GM23338 (cell line): ENCODE measurements around the gene CDK14. TPM values are rescaled to one million over a fixed set of nuclear protein-coding genes. Genes with fewer than 3 reads are reported as not detected.
A peak's percentile ranks its signal among the peaks of the same experiment; 100 is the strongest.

Source experiments
- ATAC-seq: fragments of 200-7000 bp; cut with Tn5 transposase; 3 replicates; pipeline ENCODE4 v1.9.1; 2020
- DNase-seq: peaks from one replicate; pipeline ENCODE4 v3.0.0-alpha.2; 2015; ENCODE audit warnings: low spot score
- H2AFZ ChIP-seq: fragments of 200-600 bp; sonication (generic); 2 replicates; pipeline ENCODE4 v1.8.0; 2016; ENCODE audit warnings: antibody characterized with exemption, mild to moderate bottlenecking, moderate library complexity
- H3F3A ChIP-seq: fragments of 200-600 bp; sonication (generic); replicated peaks from 2 replicates; pipeline ENCODE4 v1.8.0; 2017; ENCODE audit warnings: antibody characterized with exemption, mixed run types, low read depth
- H3K27ac ChIP-seq: fragments of 200-600 bp; sonication (generic); 2 replicates; pipeline ENCODE4 v1.6.1; 2016; ENCODE audit warnings: low read depth
- H3K27me3 ChIP-seq: fragments of 200-600 bp; sonication (generic); 2 replicates; pipeline ENCODE4 v1.8.0; 2016; ENCODE audit warnings: mild to moderate bottlenecking, mixed run types, moderate library complexity; ENCODE audit not compliant: insufficient read depth
- H3K36me3 ChIP-seq: fragments of 200-600 bp; sonication (generic); 2 replicates; pipeline ENCODE4 v1.8.0; 2016; ENCODE audit warnings: mild to moderate bottlenecking; ENCODE audit not compliant: insufficient read depth
- H3K4me1 ChIP-seq: fragments of 200-600 bp; sonication (generic); 2 replicates; pipeline ENCODE4 v1.8.0; 2016; ENCODE audit warnings: mild to moderate bottlenecking, moderate library complexity; ENCODE audit not compliant: insufficient read depth
- H3K4me2 ChIP-seq: fragments of 200-600 bp; sonication (generic); 2 replicates; pipeline ENCODE4 v1.7.1; 2017; ENCODE audit warnings: mixed run types
- H3K4me3 ChIP-seq: fragments of 200-600 bp; sonication (generic); 2 replicates; pipeline ENCODE4 v1.6.1; 2016; ENCODE audit warnings: mixed run types
- H3K79me2 ChIP-seq: fragments of 200-600 bp; sonication (generic); replicated peaks from 2 replicates; pipeline ENCODE4 v1.8.0; 2017; ENCODE audit warnings: mild to moderate bottlenecking; ENCODE audit not compliant: insufficient read depth
- H3K9me2 ChIP-seq: fragments of 200-600 bp; sonication (generic); 2 replicates; pipeline ENCODE4 v1.8.0; 2017; ENCODE audit not compliant: insufficient read depth
- H4K20me1 ChIP-seq: fragments of 200-600 bp; sonication (generic); replicated peaks from 2 replicates; pipeline ENCODE4 v1.8.0; 2017; ENCODE audit warnings: mild to moderate bottlenecking; ENCODE audit not compliant: insufficient read depth
- H3K27ac Mint-ChIP-seq: 2 replicates; pipeline ENCODE4 v1.8.0; 2020; ENCODE audit warnings: inconsistent platforms, mild to moderate bottlenecking, moderate library complexity, mixed read lengths
- H3K27me3 Mint-ChIP-seq: 3 replicates; pipeline ENCODE4 v1.8.0; 2022; ENCODE audit warnings: low read depth, mild to moderate bottlenecking, moderate library complexity, mixed read lengths, inconsistent platforms; ENCODE audit not compliant: insufficient read depth, poor library complexity
- H3K36me3 Mint-ChIP-seq: 3 replicates; pipeline ENCODE4 v1.8.0; 2021; ENCODE audit warnings: low read depth, mild to moderate bottlenecking, inconsistent platforms, moderate library complexity, mixed read lengths
- H3K4me1 Mint-ChIP-seq: 3 replicates; pipeline ENCODE4 v1.8.0; 2020; ENCODE audit warnings: mild to moderate bottlenecking, inconsistent platforms, mixed read lengths
- H3K4me3 Mint-ChIP-seq: 3 replicates; pipeline ENCODE4 v1.8.0; 2021; ENCODE audit warnings: moderate library complexity, mild to moderate bottlenecking, inconsistent platforms, mixed read lengths
- H3K9me3 Mint-ChIP-seq: 3 replicates; pipeline ENCODE4 v1.8.0; 2020; ENCODE audit warnings: moderate library complexity, mild to moderate bottlenecking, inconsistent platforms, mixed read lengths
- CREB1 ChIP-seq: fragments of 250-450 bp; sonication (Bioruptor Pico); IDR thresholded peaks from 2 replicates; pipeline ENCODE4 v1.5.0; 2020; ENCODE audit warnings: low read depth, mild to moderate bottlenecking, moderate library complexity
- CTCF ChIP-seq, 2 experiments: fragments of 200-600 bp in 1 of 2; sonication (generic) in 1 of 2; conservative IDR thresholded peaks; 2 replicates each; pipeline versions ENCODE4 v1.5.1 to v1.6.1; 2016 to 2017; ENCODE audit warnings: antibody characterized with exemption in 2 of 2, low read depth in 2 of 2, mild to moderate bottlenecking in 2 of 2, moderate library complexity in 1 of 2
- ETS1 ChIP-seq: IDR thresholded peaks from 2 replicates; pipeline ENCODE4 v1.6.1; 2016; ENCODE audit warnings: antibody characterized with exemption
- EZH2 ChIP-seq: fragments of 200-600 bp; sonication (generic); IDR thresholded peaks from one replicate; pipeline ENCODE4 v1.8.0; 2017; ENCODE audit warnings: antibody characterized with exemption, mild to moderate bottlenecking, low read depth; ENCODE audit not compliant: unreplicated experiment
- EZH2phosphoT487 ChIP-seq: fragments of 200-600 bp; sonication (generic); IDR thresholded peaks from one replicate; pipeline ENCODE4 v1.8.1; 2018; ENCODE audit warnings: antibody characterized with exemption; ENCODE audit not compliant: unreplicated experiment
- JUNB ChIP-seq: IDR thresholded peaks from one replicate; pipeline ENCODE4 v1.6.1; 2016; ENCODE audit warnings: antibody characterized with exemption; ENCODE audit not compliant: unreplicated experiment
- POLR2AphosphoS5 ChIP-seq: IDR thresholded peaks from 2 replicates; pipeline ENCODE4 v1.6.1; 2016; ENCODE audit warnings: antibody characterized with exemption, low read depth
- REST ChIP-seq: IDR thresholded peaks from one replicate; pipeline ENCODE4 v1.6.1; 2018; ENCODE audit warnings: antibody characterized with exemption; ENCODE audit not compliant: unreplicated experiment
- STAT1 ChIP-seq: IDR thresholded peaks from one replicate; pipeline ENCODE4 v1.6.1; 2016; ENCODE audit warnings: antibody characterized with exemption; ENCODE audit not compliant: unreplicated experiment
- ZNF114 ChIP-seq: fragments of 250-450 bp; sonication (Bioruptor Pico); IDR thresholded peaks from 2 replicates; pipeline ENCODE4 v1.5.0; 2020; ENCODE audit warnings: mild to moderate bottlenecking, moderate library complexity
- ZNF462 ChIP-seq: fragments of 250-450 bp; sonication (Bioruptor Pico); IDR thresholded peaks from 2 replicates; pipeline ENCODE4 v1.5.0; 2020; ENCODE audit warnings: mild to moderate bottlenecking, moderate library complexity
- polyA plus RNA-seq: library from polyadenylated mRNA; unstranded; fragments of >200 nt; fragmentation: Nextera tagmentation; extraction: Ambion mirVana; gene quantifications from 2 replicates; pipeline ENCODE4 v1.2.1, GENCODE V29; 2016
- total RNA-seq: library from RNA; depleted of rRNA; stranded (reverse); fragments of >200 nt; shearing (Covaris generic); gene quantifications from 2 replicates; pipeline ENCODE4 v1.2.3, GENCODE V29; 2014

Gene CDK14
- total and polyA plus RNA-seq, 2 experiments from 2014 or later, result 11.2 to 24.0 TPM

- H3K4me3 Mint-ChIP-seq, result no peak overlapping the region
- H3K4me1 Mint-ChIP-seq, result peaks cover 40% of the 10 kb centered on the region
- H3K27me3 Mint-ChIP-seq, result no peaks in the 10 kb centered on the region
- TF ChIP-seq JUNB (no peak), CREB1 (CRISPR knock-in tag) (no peak), ZNF114 (CRISPR knock-in tag) (no peak), REST (no peak), EZH2phosphoT487 (no peak), ZNF462 (CRISPR knock-in tag) (no peak), ETS1 (no peak), CTCF (conservative IDR thresholded peaks at IDR 0.05; ENCODE audit: low read depth in 2 of 2) (no peak), POLR2AphosphoS5 (no peak), STAT1 (no peak), EZH2 (no peak)
- no peaks in the 10 kb centered on the region for H3K36me3 Mint-ChIP-seq
- H3K4me1 ChIP-seq, result peaks cover 38% of the 10 kb centered on the region
- H3K27me3 ChIP-seq, result no peaks in the 10 kb centered on the region
- no peaks in the 10 kb centered on the region for H3K9me3 Mint-ChIP-seq
- no peaks in the 10 kb centered on the region for H3K9me2 ChIP-seq
- peak; percentile 46; the same call in 2 of the 3 replicates for ATAC-seq
- no peak overlapping the region for H3K4me2 ChIP-seq
- H3K79me2 ChIP-seq, result peaks cover 35% of the 10 kb centered on the region
- no peak for DNase-seq
- no peak overlapping the region for H3K27ac Mint-ChIP-seq
- no peak overlapping the region for H2AFZ ChIP-seq
- no peak overlapping the region for H3K27ac ChIP-seq
- H3K4me3 ChIP-seq, result no peak overlapping the region
- no peaks in the 10 kb centered on the region for H3K36me3 ChIP-seq
- no peaks in the 10 kb centered on the region for H3F3A ChIP-seq
- no peaks in the 10 kb centered on the region for H4K20me1 ChIP-seq
Observed at GRCh38 chr7:90681336-90682022, 85.4 kb downstream of the CDK14 start.
